ENCODE results near the gene CC2D2A. TPM values are rescaled to one million over a fixed set of nuclear protein-coding genes. Genes with fewer than 3 reads are reported as not detected.

The CC2D2A gene
- total and polyA plus RNA-seq, 9 of the 15 experiments (the other 6 are each of a cell fraction or from before 2014, with no cell fraction given) = 0.36 to 2.5 (median 1.6) TPM

DNA sequence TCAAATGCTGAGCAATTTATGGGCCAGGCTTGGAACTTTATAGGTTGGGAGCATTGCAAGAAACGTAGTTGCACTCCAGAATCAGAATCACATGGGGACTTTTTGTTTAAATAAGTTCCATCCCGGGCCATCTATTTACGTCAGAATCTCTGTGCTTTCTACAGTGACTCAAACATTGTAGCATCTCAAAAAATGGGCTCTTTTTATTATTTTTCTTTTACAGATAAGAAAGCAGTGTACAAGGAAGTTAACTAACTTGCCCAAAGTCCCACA lies 10.2 kb downstream of the CC2D2A start:
- H3K4me1 ChIP-seq (replicated peaks in 1 of 2; ENCODE audit: control insufficient read depth in 2 of 2, insufficient read depth in 2 of 2, low read length in 2 of 2) = peaks cover 0 to 9% of the 10 kb centered on the region in 2 experiments; a peak in 3 of 5 replicates
- H3K9me1 ChIP-seq (ENCODE audit: control insufficient read depth, insufficient read depth, low read length) = no peaks in the 10 kb centered on the region
- intact Hi-C loops (cut with micrococcal nuclease) = loop anchor here (1.0 to 5.0 kb wide), 8 partner anchors 47 to 962 kb away; no protein-coding TSS in a partner anchor
- in situ Hi-C loops (cut with MboI) = loop anchor here (5.0 to 25.0 kb wide), 2 partner anchors 522 to 757 kb away; partner anchors contain the start of gene TAPT1
- H4K20me1 ChIP-seq (replicated peaks; ENCODE audit: control insufficient read depth, insufficient read depth, low read length) = no peaks in the 10 kb centered on the region
- ChIA-PET POLR2A (interaction anchor here (0.5 to 1.3 kb wide), 3 partner anchors 9 to 201 kb away, joined by 3 to 4 read pairs (median 3); no protein-coding TSS in a partner anchor), CTCF (ENCODE audit: low intra/inter-chr PET ratio) (interaction anchor here (0.9 to 2.3 kb wide), 3 partner anchors 326 to 785 kb away, joined by 3 to 9 read pairs (median 7); no protein-coding TSS in a partner anchor)
- no TSS peak for BruUV-seq (replicated peaks)
- no peaks in the 10 kb centered on the region for H3K27me3 ChIP-seq (ENCODE audit: control insufficient read depth in 2 of 2, insufficient read depth in 2 of 2, low read length in 2 of 2)
- no peaks in the 10 kb centered on the region for H3K36me3 ChIP-seq (ENCODE audit: control insufficient read depth, insufficient read depth, low read length)
- peak overlapping the region; percentile 85; the same call in 1 of the 2 replicates for H2AFZ ChIP-seq (ENCODE audit: low read depth, low read length)
- FAIRE-seq = peak; percentile 29
- no peak for DNase-seq (ENCODE audit: extremely low read depth in 1 of 4, low spot score in 3 of 4)
- no peaks in the 10 kb centered on the region for H3K9me3 ChIP-seq (replicated peaks; ENCODE audit: control insufficient read depth, insufficient read depth, low read depth, low read length)
- H3K79me2 ChIP-seq (ENCODE audit: control insufficient read depth, insufficient read depth, low read length) = no peaks in the 10 kb centered on the region
- H3K4me3 ChIP-seq = no peak overlapping the region
- no peak overlapping the region for H3K27ac ChIP-seq (ENCODE audit: extremely low read depth, low read depth, low read length)
- ATAC-seq = no peak
- H3K4me2 ChIP-seq (ENCODE audit: insufficient read depth, low read length) = peak overlapping the region; percentile 79
- H3K9ac ChIP-seq (ENCODE audit: insufficient read depth in 1 of 2, low read depth in 2 of 2, low read length in 2 of 2) = peak overlapping the region in 1 of 2 experiments; percentile 61; a peak in 2 of 4 replicates
- WGBS (ENCODE audit: insufficient coverage, low coverage, missing lambda C conversion rate) = 32% methylated on average over 3 of the region's 3 CpGs
- no peak for TF ChIP-seq CHD1 (IDR thresholded peaks at IDR 0.05; ENCODE audit: low read length)
- no peak for TF ChIP-seq SP1 (CRISPR knock-in tag; IDR thresholded peaks at IDR 0.05)
- TF ChIP-seq ZNF583 (CRISPR knock-in tag; IDR thresholded peaks at IDR 0.05) = no peak
- TF ChIP-seq SIN3A (IDR thresholded peaks at IDR 0.05; ENCODE audit: borderline replicate concordance in 2 of 2, control insufficient read depth in 1 of 2, low read depth in 2 of 2, low read length in 2 of 2) = no peak
- TF ChIP-seq POLR2A (conservative IDR thresholded peaks at IDR 0.05) = no peak
- TF ChIP-seq ARID2 (IDR thresholded peaks at IDR 0.05) = no peak
- no peak for TF ChIP-seq CBFA2T2 (conservative IDR thresholded peaks at IDR 0.05)
- TF ChIP-seq, protein P1, sequence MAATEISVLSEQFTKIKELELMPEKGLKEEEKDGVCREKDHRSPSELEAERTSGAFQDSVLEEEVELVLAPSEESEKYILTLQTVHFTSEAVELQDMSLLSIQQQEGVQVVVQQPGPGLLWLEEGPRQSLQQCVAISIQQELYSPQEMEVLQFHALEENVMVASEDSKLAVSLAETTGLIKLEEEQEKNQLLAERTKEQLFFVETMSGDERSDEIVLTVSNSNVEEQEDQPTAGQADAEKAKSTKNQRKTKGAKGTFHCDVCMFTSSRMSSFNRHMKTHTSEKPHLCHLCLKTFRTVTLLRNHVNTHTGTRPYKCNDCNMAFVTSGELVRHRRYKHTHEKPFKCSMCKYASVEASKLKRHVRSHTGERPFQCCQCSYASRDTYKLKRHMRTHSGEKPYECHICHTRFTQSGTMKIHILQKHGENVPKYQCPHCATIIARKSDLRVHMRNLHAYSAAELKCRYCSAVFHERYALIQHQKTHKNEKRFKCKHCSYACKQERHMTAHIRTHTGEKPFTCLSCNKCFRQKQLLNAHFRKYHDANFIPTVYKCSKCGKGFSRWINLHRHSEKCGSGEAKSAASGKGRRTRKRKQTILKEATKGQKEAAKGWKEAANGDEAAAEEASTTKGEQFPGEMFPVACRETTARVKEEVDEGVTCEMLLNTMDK (IDR thresholded peaks at IDR 0.05; ENCODE audit: borderline replicate concordance, insufficient read depth, low read depth, low read length, poor library complexity, severe bottlenecking) = no peak
- TF ChIP-seq, protein P2, sequence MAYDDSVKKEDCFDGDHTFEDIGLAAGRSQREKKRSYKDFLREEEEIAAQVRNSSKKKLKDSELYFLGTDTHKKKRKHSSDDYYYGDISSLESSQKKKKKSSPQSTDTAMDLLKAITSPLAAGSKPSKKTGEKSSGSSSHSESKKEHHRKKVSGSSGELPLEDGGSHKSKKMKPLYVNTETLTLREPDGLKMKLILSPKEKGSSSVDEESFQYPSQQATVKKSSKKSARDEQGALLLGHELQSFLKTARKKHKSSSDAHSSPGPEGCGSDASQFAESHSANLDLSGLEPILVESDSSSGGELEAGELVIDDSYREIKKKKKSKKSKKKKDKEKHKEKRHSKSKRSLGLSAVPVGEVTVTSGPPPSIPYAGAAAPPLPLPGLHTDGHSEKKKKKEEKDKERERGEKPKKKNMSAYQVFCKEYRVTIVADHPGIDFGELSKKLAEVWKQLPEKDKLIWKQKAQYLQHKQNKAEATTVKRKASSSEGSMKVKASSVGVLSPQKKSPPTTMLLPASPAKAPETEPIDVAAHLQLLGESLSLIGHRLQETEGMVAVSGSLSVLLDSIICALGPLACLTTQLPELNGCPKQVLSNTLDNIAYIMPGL (CRISPR knock-in tag; IDR thresholded peaks at IDR 0.05) = no peak
- TF ChIP-seq BACH1 (tag; IDR thresholded peaks at IDR 0.05) = no peak
- TF ChIP-seq ZFP36 (IDR thresholded peaks at IDR 0.05; ENCODE audit: low read depth, low read length, partially characterized antibody) = no peak
- no peak for TF ChIP-seq SNIP1 (IDR thresholded peaks at IDR 0.05; ENCODE audit: low read depth)
- TF ChIP-seq, protein P3, sequence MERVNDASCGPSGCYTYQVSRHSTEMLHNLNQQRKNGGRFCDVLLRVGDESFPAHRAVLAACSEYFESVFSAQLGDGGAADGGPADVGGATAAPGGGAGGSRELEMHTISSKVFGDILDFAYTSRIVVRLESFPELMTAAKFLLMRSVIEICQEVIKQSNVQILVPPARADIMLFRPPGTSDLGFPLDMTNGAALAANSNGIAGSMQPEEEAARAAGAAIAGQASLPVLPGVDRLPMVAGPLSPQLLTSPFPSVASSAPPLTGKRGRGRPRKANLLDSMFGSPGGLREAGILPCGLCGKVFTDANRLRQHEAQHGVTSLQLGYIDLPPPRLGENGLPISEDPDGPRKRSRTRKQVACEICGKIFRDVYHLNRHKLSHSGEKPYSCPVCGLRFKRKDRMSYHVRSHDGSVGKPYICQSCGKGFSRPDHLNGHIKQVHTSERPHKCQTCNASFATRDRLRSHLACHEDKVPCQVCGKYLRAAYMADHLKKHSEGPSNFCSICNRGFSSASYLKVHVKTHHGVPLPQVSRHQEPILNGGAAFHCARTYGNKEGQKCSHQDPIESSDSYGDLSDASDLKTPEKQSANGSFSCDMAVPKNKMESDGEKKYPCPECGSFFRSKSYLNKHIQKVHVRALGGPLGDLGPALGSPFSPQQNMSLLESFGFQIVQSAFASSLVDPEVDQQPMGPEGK (CRISPR knock-in tag; IDR thresholded peaks at IDR 0.05; ENCODE audit: borderline replicate concordance) = no peak
- TF ChIP-seq ZNF586 (CRISPR knock-in tag; conservative IDR thresholded peaks at IDR 0.05) = no peak
- no peak for TF ChIP-seq HEY1 (CRISPR knock-in tag; IDR thresholded peaks at IDR 0.05; ENCODE audit: borderline replicate concordance)
- TF ChIP-seq, protein P4, sequence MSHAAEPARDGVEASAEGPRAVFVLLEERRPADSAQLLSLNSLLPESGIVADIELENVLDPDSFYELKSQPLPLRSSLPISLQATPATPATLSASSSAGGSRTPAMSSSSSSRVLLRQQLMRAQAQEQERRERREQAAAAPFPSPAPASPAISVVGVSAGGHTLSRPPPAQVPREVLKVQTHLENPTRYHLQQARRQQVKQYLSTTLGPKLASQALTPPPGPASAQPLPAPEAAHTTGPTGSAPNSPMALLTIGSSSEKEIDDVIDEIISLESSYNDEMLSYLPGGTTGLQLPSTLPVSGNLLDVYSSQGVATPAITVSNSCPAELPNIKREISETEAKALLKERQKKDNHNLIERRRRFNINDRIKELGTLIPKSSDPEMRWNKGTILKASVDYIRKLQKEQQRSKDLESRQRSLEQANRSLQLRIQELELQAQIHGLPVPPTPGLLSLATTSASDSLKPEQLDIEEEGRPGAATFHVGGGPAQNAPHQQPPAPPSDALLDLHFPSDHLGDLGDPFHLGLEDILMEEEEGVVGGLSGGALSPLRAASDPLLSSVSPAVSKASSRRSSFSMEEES (CRISPR knock-in tag; IDR thresholded peaks at IDR 0.05) = no peak

Data from K562 (cell line).